Endodermal cell (in vitro differentiated cells): ENCODE measurements around the gene PAGR1. TPM values are rescaled to one million over a fixed set of nuclear protein-coding genes. Genes with fewer than 3 reads are reported as not detected.
A peak's percentile ranks its signal among the peaks of the same experiment; 100 is the strongest.

ENCODE experiments used
- DNase-seq: peaks from one replicate; pipeline ENCODE4 v3.0.0-alpha.2; 2017
- H3K27ac ChIP-seq: 2 replicates; pipeline ENCODE4 v1.5.1; 2013; ENCODE audit warnings: mild to moderate bottlenecking, low read depth, low read length, moderate library complexity
- H3K27me3 ChIP-seq: 2 replicates; pipeline ENCODE4 v1.6.1; 2013; ENCODE audit warnings: mild to moderate bottlenecking, low read length, moderate library complexity; ENCODE audit not compliant: insufficient read depth, control insufficient read depth, poor library complexity, severe bottlenecking
- H3K36me3 ChIP-seq: 2 replicates; pipeline ENCODE4 v1.7.0; 2013; ENCODE audit warnings: mild to moderate bottlenecking, low read length, moderate library complexity; ENCODE audit not compliant: control insufficient read depth, insufficient read depth
- H3K4me1 ChIP-seq: one replicate; pipeline ENCODE4 v1.7.0; 2013; ENCODE audit warnings: low read length; ENCODE audit not compliant: control insufficient read depth, insufficient read depth
- H3K4me3 ChIP-seq: 2 replicates; pipeline ENCODE4 v1.5.1; 2013; ENCODE audit warnings: mild to moderate bottlenecking, low read length, moderate library complexity
- H3K9ac ChIP-seq: 2 replicates; pipeline ENCODE4 v1.6.1; 2013; ENCODE audit warnings: mild to moderate bottlenecking, low read length, moderate library complexity; ENCODE audit not compliant: poor library complexity, severe bottlenecking; ENCODE audit errors: extremely low read depth
- H3K9me3 ChIP-seq: 2 replicates; pipeline ENCODE4 v1.6.1; 2013; ENCODE audit warnings: mild to moderate bottlenecking, low read length, moderate library complexity; ENCODE audit not compliant: control insufficient read depth
- H3K27ac Mint-ChIP-seq: 2 replicates; pipeline ENCODE4 v1.8.0; 2020; ENCODE audit warnings: mixed read lengths
- H3K27me3 Mint-ChIP-seq: 2 replicates; pipeline ENCODE4 v1.8.0; 2021; ENCODE audit warnings: mild to moderate bottlenecking, mixed read lengths; ENCODE audit not compliant: insufficient read depth
- H3K36me3 Mint-ChIP-seq: 2 replicates; pipeline ENCODE4 v1.8.0; 2020; ENCODE audit warnings: low read depth, mixed read lengths
- H3K4me1 Mint-ChIP-seq: 2 replicates; pipeline ENCODE4 v1.8.0; 2020; ENCODE audit warnings: mixed read lengths
- H3K4me3 Mint-ChIP-seq: 2 replicates; pipeline ENCODE4 v1.8.0; 2020; ENCODE audit warnings: mild to moderate bottlenecking, moderate library complexity, mixed read lengths
- H3K9me3 Mint-ChIP-seq: 2 replicates; pipeline ENCODE4 v1.8.0; 2020; ENCODE audit warnings: mild to moderate bottlenecking, mixed read lengths
- CTCF ChIP-seq: fragments of 200-600 bp; sonication (generic); conservative IDR thresholded peaks from 2 replicates; pipeline ENCODE4 v1.5.0; 2021; ENCODE audit warnings: antibody characterized with exemption, mild to moderate bottlenecking
- WGBS, 2 experiments: methylation state at CpG; one replicate each; pipeline versions ENCODE4 v1.1.5 to v1.1.7; 2013; ENCODE audit warnings: missing lambda C conversion rate in 2 of 2, mixed read lengths in 1 of 2; ENCODE audit not compliant: insufficient coverage in 1 of 2, insufficient read length in 1 of 2; 5-methylcytosine and 5-hydroxymethylcytosine counted together
- total RNA-seq, 2 donors: library from RNA; stranded (reverse); fragmentation: NEBNext Ultra II Directional in 1 of 2; extraction: Animal tissue kit (Norgen Biotek cat#: 25700) in 1 of 2; gene quantifications; 2 replicates in 1 of 2; 3 replicates in 1 of 2; pipeline ENCODE4 v1.2.1, GENCODE V29; 2021

Gene PAGR1
- total RNA-seq, 2 donors from 2014 or later = 43.0 to 65.7 TPM

GRCh38 chr16:29790183-29790948, 25.6 kb upstream of the PAGR1 start, which contains the start of gene KIF22:
TSS of gene KIF22 (plus strand) at chr16:29790751. CDS start at chr16:29790760, 9 bp downstream.
- H3K9me3 Mint-ChIP-seq = no peaks in the 10 kb centered on the region
- DNase-seq = peak; percentile 100
- Histone ChIP-seq H3K27ac (peak within 1 kb of the TSS; percentile 78), H3K4me3 (peak within 1 kb of the TSS; percentile 97), H3K4me1 (no peaks in the 10 kb centered on the region), H3K9ac (peak within 1 kb of the TSS; percentile 86), H3K36me3 (peaks cover 15% of the 10 kb centered on the region), H3K27me3 (no peaks in the 10 kb centered on the region), H3K9me3 (no peaks in the 10 kb centered on the region)
- H3K4me1 Mint-ChIP-seq = peaks cover 18% of the 10 kb centered on the region
- H3K27ac Mint-ChIP-seq = peak within 1 kb of the TSS; percentile 99
- TF ChIP-seq CTCF = peak; percentile 83
- 1 to 3% methylated on average over 34 to 67 of the region's 67 CpGs for WGBS, 2 experiments
- peaks cover 18% of the 10 kb centered on the region for H3K36me3 Mint-ChIP-seq
- H3K27me3 Mint-ChIP-seq = peaks cover 7% of the 10 kb centered on the region
- peak within 1 kb of the TSS; percentile 99 for H3K4me3 Mint-ChIP-seq

- peak overlapping the region; percentile 99 for H3K27ac Mint-ChIP-seq
- peaks cover 3% of the 10 kb centered on the region for H3K27me3 Mint-ChIP-seq
- no peaks in the 10 kb centered on the region for H3K9me3 Mint-ChIP-seq
- peaks cover 19% of the 10 kb centered on the region for H3K36me3 Mint-ChIP-seq
- no peaks in the 10 kb centered on the region for H3K9me3 ChIP-seq
- H3K27me3 ChIP-seq = no peaks in the 10 kb centered on the region
- 3% methylated on average over 18 to 31 of the region's 31 CpGs for WGBS, 2 experiments
- H3K27ac ChIP-seq = peak overlapping the region; percentile 59
- H3K4me3 Mint-ChIP-seq = peak overlapping the region; percentile 99
- no peak for TF ChIP-seq CTCF
- H3K36me3 ChIP-seq = peaks cover 15% of the 10 kb centered on the region
- no peak for DNase-seq
- H3K9ac ChIP-seq = peak overlapping the region; percentile 86
- peaks cover 17% of the 10 kb centered on the region for H3K4me1 Mint-ChIP-seq
- peak overlapping the region; percentile 97 for H3K4me3 ChIP-seq
- no peaks in the 10 kb centered on the region for H3K4me1 ChIP-seq
These were observed 24.8 kb upstream of the PAGR1 start for GRCh38 chr16:29790949-29791844.
